GM21515 (cell line): ENCODE data around the gene GALNT18.

Experiments used
- ATAC-seq: cut with Tn5 transposase; IDR thresholded peaks from one replicate; pipeline ENCODE4 v1.9.1; 2021; ENCODE audit not compliant: unreplicated experiment

Gene GALNT18

DNA sequence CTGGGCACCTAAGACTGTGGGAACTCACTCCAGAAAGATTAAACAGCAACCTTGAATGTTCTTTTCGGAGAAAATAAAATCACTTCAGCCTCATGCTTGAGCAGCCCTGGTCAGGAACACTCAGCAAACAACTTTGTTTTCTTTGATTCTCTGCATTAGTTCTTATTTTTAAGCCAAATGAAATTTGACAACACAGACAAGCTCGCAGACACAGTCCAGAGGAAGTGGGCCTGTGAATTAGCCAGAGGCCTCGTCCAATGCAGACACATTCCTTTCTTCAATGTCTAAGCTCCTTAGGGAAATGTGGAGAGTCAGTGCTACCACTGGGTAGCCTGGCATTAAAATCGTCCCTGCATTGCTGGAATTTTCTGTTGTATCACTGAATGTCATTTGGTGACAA lies 205.9 kb downstream of the GALNT18 start:
- ATAC-seq = no peak

DNA sequence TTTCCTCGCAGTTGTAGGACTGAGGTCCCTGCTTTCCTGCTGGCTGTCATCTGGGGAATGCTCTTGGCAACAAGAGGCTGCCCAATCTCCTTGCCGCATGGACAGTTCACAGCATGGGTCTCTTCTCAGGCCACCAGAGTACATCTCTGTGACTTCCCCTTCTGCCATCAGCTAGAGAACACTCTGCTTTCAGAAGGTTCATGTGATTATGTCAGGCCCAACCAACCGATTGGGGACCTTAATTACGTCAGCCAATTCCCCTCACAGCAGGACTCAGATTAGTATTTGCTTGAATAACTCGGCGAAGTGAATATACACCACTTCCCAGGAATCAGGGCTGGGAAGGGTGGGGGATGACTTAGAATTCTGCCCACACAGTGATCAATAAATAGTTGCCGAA lies 206.8 kb downstream of the GALNT18 start:
- no peak for ATAC-seq

DNA sequence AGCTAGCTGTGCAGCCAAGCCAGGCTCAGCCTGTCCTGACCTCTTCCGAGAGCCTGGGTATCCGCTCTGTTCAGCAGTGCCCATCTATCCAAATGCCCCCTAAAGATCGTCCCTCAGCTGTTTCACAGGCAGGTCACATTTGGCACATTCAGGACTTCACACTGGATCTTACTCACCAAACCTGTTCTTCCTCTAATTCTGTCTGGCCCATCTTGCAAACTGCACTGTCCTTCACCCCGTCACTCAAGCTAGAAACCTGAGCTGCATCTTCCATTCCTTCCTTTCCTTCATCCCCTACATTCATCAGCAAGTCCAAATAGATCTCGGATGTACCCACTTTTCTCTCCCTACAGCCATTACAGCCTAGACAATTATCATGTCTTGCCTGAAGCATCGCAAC lies 208.0 kb downstream of the GALNT18 start:
- no peak for ATAC-seq

DNA sequence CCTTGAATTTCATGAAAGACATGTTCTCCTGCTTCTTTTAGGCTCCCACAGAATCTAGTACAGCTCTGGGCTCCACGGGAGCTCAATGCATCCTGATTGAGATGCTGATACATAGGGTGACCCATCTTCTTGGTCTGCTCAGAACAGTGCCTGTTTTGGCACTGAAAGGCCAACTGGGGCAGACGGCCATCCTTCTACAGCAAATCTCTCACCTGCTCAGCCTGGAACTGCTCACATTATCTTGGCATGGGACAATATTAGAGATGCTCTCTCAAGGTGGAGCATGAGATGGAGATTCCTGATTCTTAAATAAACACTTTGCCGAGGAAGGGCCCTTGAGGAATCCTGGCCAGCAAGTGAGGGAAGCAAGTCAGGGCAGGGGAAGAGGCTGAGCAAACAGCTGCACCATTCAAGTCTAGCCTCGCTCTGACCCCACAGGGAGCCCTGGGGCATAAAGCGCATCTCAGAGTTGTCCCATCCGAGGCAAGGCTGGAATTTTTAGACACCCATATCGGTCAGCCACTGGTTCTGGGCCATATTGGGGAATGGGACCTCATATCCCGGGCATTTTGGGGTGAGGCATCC lies 210.3 kb downstream of the GALNT18 start:
- ATAC-seq = no peak

DNA sequence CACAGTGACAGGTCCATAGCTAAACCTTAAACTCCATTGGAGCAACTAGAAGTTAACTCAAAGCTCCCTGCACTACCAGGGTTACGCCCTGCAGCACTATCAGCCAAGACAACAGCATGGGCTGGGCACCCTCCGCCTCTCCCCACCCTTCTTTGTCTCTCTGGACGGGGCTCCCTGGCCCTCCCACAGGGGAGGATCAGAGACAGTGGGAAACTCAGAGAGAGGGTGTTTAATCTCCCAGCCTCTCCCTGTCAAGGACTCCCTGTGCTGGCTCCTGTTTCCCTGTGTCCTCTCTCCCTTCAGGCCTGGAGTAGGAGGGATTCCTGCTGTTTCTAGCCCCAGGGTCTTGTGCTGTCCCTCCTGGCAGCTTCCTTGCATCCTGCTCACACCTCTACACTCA lies 211.9 kb downstream of the GALNT18 start:
- no peak for ATAC-seq

DNA sequence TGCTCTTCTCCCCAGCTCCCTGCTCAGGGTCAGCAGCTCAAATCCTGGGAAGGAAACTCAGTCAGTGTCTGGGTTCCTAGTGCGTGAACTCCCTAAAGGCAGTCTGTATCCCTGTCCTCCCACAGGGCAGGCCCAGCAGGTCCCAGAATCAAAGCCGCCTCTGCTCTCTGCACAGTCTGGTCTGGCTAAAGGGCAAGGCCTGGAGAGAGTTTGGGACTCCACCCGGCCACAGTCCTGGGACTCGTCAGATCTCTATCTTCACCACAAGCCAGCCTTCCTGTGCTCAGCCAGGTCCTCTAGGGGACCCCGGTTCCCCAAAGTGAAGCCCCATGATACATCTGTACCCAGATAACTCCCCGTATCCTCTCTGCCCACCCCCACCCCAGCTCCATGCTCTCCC lies 212.6 kb downstream of the GALNT18 start:
- ATAC-seq = no peak

DNA sequence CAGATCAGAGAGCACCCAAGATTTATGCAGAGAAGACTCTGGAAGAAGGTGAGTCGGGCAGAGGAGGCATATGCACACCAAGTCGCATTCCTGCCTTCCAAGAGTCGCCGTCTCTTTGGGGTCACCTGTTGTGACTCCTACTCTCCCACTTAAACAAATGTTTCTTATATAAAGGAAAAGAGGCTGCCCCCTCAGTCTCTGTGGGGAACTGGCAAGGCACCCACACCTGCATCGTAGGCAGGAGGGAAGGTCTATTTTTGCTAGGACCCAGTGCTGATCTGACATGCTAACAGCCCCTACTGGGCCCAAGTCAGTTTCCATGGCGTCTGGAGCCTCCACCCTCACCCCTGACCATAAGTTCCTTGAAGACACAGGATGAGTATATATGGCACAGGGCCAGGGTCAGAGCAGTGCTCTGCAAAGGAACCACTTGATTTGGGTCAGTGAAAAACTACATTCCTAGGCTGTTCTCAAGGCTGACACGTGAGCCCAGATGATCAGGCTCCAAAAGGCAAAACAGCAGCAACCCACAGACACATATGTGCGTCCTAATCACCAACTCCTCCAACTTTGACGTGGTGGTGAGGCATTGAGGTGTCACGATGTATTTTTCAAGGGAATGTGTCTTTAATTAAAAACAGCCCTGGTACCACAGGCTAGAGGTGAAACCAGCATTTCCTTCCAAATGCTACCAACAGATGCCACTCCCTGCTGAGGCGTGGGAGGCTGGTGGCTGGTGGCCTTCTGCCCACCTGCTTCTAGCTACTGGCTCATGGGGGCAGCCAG lies 213.2 kb downstream of the GALNT18 start:
- ATAC-seq = no peak

DNA sequence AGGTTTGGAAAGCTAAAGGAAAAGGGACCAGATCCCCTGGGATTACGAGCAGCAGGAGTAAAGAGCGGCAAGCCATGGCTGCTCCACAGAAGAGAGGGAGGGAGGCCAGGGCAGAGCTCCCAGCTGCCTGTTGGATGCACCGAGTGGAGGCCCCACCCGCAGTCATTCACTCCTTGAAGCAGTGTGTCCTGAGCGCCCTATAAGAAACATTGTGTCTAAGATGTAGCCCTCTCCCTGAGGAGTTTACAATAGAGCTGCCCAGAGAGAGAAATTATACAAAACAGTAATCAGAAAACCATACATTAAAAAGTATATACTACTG lies 214.1 kb downstream of the GALNT18 start:
- no peak for ATAC-seq

DNA sequence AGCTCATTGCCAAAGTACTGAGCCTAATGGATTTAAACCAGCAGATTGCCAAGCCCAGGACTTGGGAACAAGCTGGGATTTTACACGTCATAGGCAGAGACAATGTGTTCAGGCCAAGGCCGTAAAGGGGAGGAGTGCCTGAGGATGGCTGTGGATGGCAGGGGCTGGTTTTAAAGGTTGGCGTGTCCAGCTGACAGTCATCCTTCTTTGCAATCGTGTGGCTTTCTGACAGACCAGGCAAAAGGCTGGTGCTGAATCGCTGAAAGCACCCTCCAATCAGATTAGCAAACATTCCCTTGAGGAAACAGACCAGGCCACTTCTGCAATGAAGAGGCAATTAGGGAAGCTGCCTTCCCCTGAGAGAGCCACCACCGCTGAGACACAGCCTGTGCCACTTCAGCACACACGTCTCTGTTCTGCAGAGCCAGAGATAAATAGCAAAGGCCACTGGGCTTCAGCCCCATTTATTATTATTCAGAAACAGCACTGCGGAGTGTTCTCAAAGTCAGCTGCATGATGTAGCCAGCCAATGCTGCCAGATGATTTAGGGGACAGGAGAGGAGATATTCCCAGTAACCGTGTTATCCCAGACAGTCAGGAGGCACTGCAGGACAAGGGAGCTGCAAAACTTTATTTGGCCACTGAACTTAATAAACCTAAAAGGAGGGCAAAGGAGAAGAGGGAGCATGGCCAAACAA lies 214.6 kb downstream of the GALNT18 start:
- no peak for ATAC-seq

DNA sequence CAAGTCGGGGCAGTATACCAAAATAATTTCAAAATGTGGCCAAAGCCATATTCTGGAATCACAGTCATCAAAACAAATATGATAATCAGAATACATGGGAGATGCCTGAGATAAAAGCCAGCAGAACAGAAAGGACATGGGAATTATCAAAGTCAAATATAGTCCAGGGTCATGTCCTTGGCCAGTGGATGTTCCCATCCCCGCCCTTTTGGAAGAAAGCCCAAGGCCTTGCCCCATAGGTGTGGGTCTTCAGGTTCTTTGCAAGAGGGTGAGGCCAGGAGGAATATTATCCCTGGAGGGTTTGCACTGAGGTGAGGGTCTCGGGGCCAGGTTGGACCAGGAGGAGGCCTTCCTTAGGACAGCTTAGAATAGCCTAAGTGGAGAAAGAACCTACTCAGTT lies 215.2 kb downstream of the GALNT18 start:
- ATAC-seq = no peak

DNA sequence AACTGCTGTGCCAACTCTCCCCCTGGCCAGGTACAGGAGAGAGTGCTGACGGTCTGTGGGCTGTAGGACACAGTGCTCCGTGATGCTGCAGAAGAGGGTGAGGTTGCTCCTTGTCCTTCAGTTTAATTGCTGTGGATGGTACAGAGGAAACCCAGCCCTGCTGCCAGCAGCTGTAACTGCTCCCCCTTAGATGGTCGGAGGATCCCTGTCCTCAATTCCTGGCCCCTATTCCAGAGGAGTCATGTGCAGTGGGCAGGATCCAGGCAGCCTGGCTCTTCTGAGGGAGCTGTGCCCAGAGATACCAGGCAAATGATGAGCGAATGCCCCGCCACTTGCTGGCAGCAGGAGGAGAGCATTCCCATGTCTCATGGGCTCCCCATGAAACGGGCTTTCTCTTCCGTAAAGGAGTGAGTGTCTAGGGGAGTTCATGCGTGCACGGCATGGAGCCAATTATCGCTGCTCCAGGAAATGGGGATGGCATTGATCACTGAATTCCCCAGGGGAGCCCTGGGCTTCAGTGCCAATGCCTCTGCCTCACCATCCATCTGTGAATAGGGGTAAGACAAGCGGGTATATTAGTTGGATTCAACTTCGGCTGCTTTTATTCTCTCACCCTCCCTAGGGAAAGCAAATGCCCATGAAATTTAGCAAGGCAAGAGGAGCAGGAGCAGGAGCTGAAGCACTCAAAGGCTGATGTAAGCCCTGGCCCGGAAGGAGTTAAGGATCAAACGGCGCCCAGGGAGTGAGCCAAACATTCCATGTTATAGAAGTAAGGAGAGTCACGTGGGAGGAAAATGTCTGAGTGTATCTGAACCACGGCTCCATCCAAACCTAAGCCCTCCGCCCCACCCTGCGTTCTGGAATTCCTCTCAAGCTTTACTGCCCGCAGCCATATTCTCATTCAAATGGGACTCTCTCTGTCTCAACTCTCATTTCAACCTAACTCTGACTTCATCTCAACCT lies 217.8 kb downstream of the GALNT18 start:
- ATAC-seq = no peak

DNA sequence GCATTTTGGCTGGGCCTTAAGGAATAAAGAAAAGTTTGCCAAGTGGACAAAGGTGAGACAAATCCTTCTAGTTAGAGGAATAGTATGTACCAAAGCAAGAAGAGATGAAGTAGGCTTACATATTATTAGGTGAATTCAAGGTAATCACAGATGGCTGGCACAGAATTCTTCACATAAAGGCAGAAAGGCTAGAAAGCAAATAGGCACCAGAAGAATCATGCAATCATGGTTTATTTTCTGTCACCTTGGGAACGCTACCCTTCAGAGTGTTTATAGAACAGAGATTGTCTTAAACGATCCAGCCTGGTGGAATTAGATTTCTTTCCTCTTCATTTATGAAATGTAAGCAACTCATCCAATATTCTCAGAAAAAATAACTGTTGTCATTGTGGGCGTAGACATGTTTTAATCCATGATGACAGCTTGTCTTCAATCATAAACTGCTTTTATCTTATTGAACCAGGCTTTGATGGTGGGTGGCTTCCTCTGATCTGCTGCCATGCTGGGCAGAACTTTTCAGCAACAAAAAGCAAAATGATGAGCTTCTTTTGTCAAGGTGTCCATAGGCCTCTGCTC lies 219.8 kb downstream of the GALNT18 start:
- ATAC-seq = no peak

DNA sequence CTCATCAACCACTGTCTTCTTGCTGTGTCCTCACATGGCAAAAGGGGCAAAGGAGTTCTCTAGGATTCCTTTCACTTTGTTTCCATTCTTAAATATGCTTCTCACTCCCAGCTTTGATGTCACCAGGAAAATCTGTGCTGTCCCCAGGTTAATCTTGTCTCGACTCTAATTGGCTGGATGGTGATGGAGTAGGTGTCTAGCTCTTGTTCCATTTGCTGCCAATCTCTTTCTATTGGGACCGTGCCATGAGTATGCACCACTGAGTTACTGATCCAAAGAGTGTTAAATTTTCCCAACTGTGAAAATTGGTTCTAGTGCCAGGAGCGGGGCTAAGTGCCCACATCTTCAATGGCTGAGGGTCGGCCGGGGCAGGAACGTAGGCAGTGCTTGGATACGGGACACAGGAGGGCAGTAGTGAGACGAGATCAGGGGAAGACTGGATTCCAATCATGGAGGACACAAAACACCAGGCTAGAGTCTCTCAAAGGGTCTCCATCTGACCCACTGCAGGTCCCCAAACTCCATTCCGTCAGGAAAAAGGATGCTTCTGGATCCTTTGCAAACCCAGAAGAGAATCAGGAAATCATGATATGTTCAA lies 221.1 kb downstream of the GALNT18 start:
- ATAC-seq = no peak

DNA sequence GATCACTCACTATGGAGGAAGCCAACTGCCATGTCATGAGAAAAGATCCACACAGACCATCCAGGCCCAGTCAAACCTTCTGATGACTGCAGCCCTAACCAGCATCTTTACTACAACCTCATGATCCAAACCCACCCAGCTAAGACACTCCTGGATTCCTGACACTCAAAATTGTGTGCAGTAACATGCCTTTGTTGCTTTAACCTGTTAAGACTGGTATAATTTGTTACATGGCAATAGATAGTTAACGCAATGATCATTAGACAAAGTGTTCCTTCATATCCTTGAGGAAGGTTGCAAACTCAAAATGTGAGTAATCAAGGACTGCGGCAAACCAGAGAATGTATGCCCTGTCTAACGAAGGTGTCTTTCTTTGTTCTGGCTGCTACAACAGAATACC lies 221.7 kb downstream of the GALNT18 start:
- no peak for ATAC-seq

DNA sequence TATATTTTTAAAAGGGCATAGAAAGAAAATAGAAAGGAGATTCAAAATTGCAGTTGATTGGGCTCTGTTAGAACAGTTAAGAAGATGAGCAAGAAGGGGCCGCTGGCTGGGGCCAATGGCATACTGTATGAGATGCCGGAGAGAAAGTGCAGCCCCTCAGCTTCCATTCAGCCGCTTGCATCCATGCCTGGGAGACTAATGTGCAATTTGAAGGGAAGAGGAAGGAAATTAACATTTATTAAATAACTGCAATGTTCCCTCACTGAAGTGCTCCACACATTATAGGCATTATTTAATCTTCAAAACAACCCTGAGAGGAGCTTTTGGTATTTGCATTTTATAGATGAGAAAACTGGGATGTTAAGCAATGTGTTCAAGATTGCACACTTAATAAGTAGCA lies 224.0 kb downstream of the GALNT18 start:
- no peak for ATAC-seq

DNA sequence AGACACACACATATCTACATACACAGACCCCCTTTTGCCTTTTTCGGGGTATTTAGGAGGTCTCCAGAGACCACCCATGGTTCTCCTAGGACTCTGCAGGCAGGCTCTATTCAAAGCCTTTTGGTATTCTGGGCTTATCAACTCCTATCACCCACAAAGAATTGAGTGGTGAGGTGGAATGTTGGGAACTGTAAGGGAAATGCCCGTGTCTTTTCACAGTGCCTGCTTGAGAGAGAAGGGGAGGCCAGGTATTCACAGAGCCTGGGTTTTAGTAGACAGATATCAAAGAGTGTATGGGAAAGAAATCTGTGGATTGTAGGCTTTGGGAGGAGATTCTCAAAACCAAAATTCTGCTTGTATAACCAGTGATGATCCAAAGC lies 224.8 kb downstream of the GALNT18 start:
- no peak for ATAC-seq

DNA sequence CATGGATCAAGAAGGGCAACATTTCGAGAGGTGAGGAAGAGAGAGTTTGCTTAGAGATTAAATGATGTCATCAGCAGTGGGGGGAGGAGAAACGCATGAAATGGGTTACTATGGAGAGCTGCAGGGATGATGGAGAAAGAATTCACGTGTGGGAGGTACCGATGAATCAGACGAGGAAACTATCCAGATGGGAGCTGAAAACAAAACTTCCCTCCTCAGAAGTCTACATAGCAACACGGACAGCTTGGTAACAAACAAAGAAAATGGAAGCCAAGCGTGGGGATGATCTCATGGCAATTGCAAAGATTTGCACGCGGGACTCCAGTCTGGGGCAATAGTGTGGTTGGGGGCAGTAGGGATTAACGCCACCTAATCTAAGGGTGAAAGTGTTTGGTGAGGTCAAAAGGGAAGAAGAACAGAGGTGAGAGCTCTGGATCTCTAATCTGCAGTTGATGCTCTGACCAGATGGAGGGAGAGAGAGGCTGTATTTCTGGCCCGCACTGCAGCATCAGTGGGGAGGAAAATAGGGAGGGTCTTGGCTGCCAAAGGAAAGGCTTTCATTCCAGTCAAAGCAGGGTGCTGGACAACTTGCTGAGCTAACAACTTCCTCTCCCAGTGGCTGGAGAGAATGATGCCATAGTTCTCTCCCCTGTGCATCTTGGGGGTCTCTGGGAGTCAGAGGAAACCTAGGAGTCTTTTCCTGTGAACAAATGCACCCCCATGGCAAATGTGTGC lies 225.3 kb downstream of the GALNT18 start:
- ATAC-seq = no peak

DNA sequence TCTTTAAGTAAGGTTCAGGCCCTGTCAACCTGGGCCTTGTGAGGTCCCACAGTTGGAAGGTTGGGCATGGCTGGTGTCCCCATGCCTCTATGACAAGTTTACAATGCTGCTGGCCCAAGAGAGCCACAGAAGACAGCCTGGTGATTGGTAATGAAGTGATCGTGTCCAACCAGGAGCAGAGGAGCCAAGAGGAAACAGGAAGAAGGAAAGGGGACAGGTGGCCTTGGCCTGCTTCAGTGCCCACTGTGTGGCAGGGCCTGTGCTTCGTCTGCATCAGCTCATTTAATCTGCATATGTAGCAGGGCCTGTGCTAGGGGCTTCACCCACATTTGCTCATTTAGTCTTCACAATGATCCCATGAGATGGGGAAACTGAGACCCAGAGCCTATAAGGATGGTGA lies 226.7 kb downstream of the GALNT18 start:
- no peak for ATAC-seq

DNA sequence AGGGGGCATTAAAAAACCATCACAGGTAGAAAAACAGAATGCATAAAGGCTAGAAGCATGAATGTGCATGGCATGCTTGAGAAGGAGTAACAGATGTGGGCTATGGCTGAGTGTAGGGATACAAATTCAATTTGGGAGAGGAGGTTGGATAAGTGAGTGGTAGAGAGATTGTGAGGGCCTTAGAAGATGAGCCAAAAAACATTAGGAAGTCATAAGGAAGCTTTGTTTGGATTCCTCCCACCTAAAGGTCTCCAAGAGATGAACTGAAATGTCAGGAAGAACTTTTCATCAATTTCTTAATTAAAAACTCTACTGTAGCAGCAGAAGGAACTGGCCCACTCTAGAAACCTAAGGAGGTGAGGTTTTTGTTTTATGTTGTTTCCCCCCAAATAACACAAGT lies 227.6 kb downstream of the GALNT18 start:
- ATAC-seq = no peak
